Muscle layer of colon (tissue), 2 donors: ENCODE results near the gene TPT1.

Experiments used
- H3K27ac ChIP-seq: one replicate; pipeline ENCODE4 v1.7.0; 2013; ENCODE audit warnings: low read depth, mild to moderate bottlenecking, low read length, moderate library complexity
- H3K27me3 ChIP-seq, 2 donors: one replicate each; pipeline ENCODE4 v1.7.0; 2013; ENCODE audit warnings: low read length in 2 of 2, mild to moderate bottlenecking in 2 of 2; ENCODE audit not compliant: insufficient read depth in 2 of 2, control insufficient read depth in 1 of 2
- H3K36me3 ChIP-seq: one replicate; pipeline ENCODE4 v1.7.0; 2013; ENCODE audit warnings: mild to moderate bottlenecking, low read length; ENCODE audit not compliant: insufficient read depth
- H3K4me1 ChIP-seq: one replicate; pipeline ENCODE4 v1.7.0; 2013; ENCODE audit warnings: mild to moderate bottlenecking, low read length; ENCODE audit not compliant: insufficient read depth
- H3K4me3 ChIP-seq, 2 donors: one replicate each; pipeline ENCODE4 v1.7.0; 2013; ENCODE audit warnings: low read length in 2 of 2, low read depth in 1 of 2, mild to moderate bottlenecking in 1 of 2, moderate library complexity in 1 of 2
- H3K9ac ChIP-seq: one replicate; pipeline ENCODE4 v1.7.0; 2013; ENCODE audit warnings: low read length
- H3K9me3 ChIP-seq: one replicate; pipeline ENCODE4 v1.7.0; 2013; ENCODE audit warnings: mild to moderate bottlenecking, low read length
- donor health status: abdominal sarcoma.
- donor health status: Adenocarcinoma of cecum.

The TPT1 gene

DNA sequence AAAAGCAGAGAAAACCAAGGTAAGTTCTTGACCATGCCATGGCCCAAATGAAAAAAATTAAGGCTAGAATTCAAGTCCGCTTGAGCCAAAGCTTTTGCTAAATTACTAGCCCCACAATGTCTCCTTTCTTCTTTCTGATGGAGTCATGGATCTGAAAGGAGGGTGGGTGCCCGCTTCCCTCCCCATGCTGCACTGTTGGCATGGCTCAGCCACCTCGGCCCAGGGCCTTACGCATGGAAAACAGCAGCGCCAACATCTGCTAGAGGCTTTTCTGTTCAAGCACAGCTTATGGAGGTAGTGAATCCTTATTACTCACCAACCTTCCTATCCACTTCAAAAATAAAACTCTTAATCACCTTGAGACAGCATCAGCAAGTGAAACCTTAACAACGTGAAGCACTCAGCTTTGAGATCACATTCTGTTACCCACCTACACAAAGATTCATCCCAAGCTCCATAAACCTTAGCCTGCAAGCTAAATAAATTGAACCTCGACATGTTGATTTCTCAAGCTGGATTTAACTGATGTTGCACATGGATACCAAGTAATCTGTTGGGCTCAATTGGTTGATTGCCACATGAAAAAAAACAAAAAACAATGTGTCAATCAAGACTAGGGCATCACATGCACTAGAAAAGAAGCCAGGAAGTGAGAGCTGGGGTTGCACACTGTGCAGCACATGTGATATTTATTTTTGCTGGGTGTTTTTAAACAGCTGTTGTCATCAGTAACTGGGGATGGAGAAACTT, 43.4 kb downstream of the TPT1 start:
- Histone ChIP-seq H3K4me3 (no peak overlapping the region), H3K9me3 (no peaks in the 10 kb centered on the region), H3K4me1 (peaks cover 6% of the 10 kb centered on the region), H3K27ac (no peak overlapping the region), H3K36me3 (no peaks in the 10 kb centered on the region), H3K27me3 (no peaks in the 10 kb centered on the region), H3K9ac (no peak overlapping the region)

DNA sequence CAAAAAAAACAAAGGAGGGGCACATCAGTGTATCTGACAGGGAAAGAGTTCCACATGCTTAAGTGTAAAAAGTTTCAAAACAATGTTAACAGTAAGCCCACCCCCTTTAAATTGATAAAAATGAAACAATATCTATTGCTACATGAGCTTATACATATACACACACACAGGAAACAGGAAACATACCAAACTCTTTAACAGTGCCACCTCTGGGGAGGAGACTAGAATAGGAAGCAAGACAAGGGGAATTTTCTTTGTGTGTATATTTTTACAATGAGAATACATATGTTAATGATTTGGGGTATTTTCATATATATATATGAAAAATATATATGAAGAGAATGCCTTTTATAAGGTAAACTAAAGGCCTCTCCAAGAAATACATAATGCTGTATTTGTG, 44.7 kb downstream of the TPT1 start:
- H3K9ac ChIP-seq, result no peak overlapping the region
- no peaks in the 10 kb centered on the region for H3K27me3 ChIP-seq
- H3K36me3 ChIP-seq, result no peaks in the 10 kb centered on the region
- H3K27ac ChIP-seq, result no peak overlapping the region
- no peaks in the 10 kb centered on the region for H3K9me3 ChIP-seq
- no peak overlapping the region for H3K4me3 ChIP-seq
- peaks cover 6% of the 10 kb centered on the region for H3K4me1 ChIP-seq

DNA sequence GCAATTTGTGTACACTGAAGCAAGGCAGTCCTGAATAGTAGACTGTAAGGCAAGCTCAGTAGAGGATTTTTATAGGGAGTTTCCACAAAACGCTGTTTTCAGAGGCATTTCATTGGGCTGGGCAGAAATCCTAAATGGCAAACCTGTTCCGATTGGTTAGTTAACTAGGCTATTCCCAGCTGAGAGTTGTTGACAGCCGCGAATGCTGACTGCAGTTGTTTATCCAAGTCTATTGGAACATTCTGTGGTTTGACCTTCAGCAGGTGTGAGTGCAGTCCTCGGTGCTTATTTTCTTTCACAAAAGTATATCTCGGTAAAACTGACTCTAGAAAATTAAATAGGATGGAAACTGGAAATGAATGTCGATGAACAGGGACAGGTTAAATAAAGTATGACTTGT, 45.4 kb downstream of the TPT1 start:
- H3K27me3 ChIP-seq, result no peaks in the 10 kb centered on the region
- peaks cover 6% of the 10 kb centered on the region for H3K4me1 ChIP-seq
- H3K27ac ChIP-seq, result no peak overlapping the region
- H3K9me3 ChIP-seq, result no peaks in the 10 kb centered on the region
- H3K36me3 ChIP-seq, result no peaks in the 10 kb centered on the region
- no peak overlapping the region for H3K9ac ChIP-seq
- H3K4me3 ChIP-seq, result no peak overlapping the region

DNA sequence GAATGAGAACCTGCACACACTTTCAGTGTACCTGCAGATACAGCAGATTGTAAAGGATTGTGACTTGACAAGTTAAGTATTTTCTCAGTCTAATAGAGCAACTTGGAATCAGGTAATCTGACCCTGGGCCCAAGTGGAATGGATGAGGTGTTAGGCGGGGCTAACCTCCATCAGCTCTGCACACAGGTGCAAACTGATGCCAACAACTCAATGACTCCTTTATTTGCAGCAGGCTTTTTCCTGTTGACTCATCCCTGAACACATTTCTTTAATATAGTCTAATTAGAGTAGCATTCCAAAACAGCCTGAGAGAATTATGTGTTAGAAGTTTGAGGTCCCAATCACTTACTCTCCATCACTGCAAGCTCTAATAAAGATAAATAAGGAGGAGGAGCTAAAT, 48.8 kb downstream of the TPT1 start:
- no peak overlapping the region for H3K27ac ChIP-seq
- no peaks in the 10 kb centered on the region for H3K4me1 ChIP-seq
- H3K9ac ChIP-seq, result no peak overlapping the region
- H3K27me3 ChIP-seq, result no peaks in the 10 kb centered on the region
- H3K9me3 ChIP-seq, result no peaks in the 10 kb centered on the region
- no peaks in the 10 kb centered on the region for H3K36me3 ChIP-seq
- H3K4me3 ChIP-seq, result no peak overlapping the region

DNA sequence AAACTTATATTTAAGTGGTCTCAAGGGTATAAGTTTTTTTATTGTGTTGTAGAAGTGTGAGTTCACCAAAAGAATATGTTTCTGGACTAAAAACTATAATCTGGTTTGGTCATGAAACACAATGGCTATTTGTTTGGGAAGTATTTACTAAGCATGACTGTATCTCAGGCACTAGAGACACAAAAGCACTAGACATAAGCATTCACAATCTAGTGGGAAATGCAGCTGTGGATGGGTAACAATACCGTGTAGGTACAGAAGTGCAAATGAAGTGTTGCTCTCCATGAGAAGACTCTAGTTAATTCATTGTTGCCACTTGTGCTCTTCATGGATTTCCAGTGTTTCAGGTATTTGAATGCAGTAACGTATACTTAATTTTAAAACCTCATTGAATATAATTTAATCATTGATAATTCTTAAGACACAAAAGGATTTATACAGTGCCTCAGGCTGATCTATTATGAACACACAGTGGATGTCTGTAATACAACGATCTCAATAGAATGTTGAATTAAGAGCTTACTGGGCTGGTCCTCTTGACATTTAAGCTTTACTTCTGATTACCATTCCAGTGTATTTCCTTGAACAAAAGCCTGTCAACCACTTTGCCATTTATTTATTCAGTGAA, 50.9 kb downstream of the TPT1 start:
- Histone ChIP-seq H3K9me3 (no peaks in the 10 kb centered on the region), H3K36me3 (no peaks in the 10 kb centered on the region), H3K27ac (no peak overlapping the region), H3K4me1 (no peaks in the 10 kb centered on the region), H3K4me3 (no peak overlapping the region), H3K27me3 (no peaks in the 10 kb centered on the region), H3K9ac (no peak overlapping the region)
